ENCODE measurements around the gene SCUBE2.

Gene SCUBE2

DNA sequence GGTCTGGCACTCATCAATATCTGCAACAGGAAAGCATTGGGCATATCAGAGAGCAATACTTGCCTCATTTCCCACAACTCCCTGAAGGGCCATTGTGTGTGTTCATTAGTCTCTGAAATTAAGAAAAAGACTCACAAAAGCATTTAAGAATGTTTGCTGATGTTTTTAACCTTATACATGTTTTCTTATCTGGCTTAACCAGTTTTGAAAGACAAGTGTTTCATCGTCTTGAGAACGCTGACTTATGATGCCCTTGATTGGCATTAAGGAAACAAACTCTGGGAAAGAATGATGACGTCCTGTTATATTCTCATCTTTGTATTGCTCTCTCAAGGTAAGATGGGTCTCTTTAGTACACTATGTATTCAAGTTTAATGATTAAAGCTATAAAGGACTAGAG, 32.0 kb downstream of the SCUBE2 start:
- H3K9me3 ChIP-seq (ENCODE audit: insufficient read depth, low read depth, low read length) = no peaks in the 10 kb centered on the region
- no peak overlapping the region for H3K27ac ChIP-seq (ENCODE audit: low read depth, low read length)
- no peaks in the 10 kb centered on the region for H3K36me3 ChIP-seq (ENCODE audit: insufficient read depth, low read length)
- no peak overlapping the region for H3K4me3 ChIP-seq (ENCODE audit: low read length)
- H3K9ac ChIP-seq (ENCODE audit: low read depth, low read length) = no peak overlapping the region
- WGBS = 94% methylated on average over 3 of the region's 3 CpGs
- no peaks in the 10 kb centered on the region for H3K27me3 ChIP-seq (ENCODE audit: insufficient read depth, low read length)
- peaks cover 3% of the 10 kb centered on the region; the same call in 1 of the 2 replicates for H3K4me1 ChIP-seq (ENCODE audit: insufficient read depth, low read length)

DNA sequence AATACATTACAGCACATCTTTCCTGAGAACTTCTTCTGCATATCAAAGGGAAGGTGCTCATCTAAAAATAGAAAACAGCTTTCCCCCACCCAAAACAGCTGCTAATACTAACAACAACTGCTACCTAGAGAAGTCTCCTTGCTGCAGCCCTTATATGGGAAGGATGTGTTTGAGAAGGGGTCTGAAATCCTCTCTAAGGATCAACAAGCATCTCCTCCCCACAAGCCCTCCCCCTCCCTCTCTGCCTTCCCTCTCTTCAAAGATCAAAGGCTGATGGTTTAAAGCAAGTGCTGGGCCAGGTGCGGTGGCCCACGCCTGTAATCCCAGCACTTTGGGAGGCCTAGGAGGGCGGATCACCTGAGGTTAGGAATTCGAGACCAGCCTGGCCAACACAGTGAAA, 33.5 kb downstream of the SCUBE2 start:
- Histone ChIP-seq H3K4me3 (ENCODE audit: low read length) (no peak overlapping the region), H3K36me3 (ENCODE audit: insufficient read depth, low read length) (no peaks in the 10 kb centered on the region), H3K4me1 (ENCODE audit: insufficient read depth, low read length) (peaks cover 3% of the 10 kb centered on the region; the same call in 1 of the 2 replicates), H3K9me3 (ENCODE audit: insufficient read depth, low read depth, low read length) (no peaks in the 10 kb centered on the region), H3K27me3 (ENCODE audit: insufficient read depth, low read length) (no peaks in the 10 kb centered on the region), H3K27ac (ENCODE audit: low read depth, low read length) (no peak overlapping the region), H3K9ac (ENCODE audit: low read depth, low read length) (no peak overlapping the region)
- 84% methylated on average over 4 of the region's 4 CpGs for WGBS

DNA sequence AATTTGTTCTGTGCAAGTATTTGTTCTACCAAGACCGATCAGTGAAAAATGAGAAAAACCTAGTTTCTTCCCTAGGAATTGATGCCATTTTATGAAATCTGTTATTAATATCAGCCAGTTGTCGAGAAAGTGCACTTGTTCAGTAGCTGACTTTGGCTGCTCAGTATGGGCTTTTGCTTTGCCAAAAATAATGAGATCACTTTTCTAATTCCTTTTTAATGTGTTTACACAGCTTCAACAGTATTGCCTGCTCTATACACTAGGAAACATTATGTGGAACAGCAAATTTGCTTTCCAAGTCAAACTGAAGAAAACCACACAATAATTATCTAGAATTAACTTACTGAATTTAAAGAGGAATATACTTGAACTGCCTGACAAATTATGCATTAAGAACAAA, 34.4 kb downstream of the SCUBE2 start:
- Histone ChIP-seq H3K27me3 (ENCODE audit: insufficient read depth, low read length) (no peaks in the 10 kb centered on the region), H3K36me3 (ENCODE audit: insufficient read depth, low read length) (no peaks in the 10 kb centered on the region), H3K4me3 (ENCODE audit: low read length) (no peak overlapping the region), H3K27ac (ENCODE audit: low read depth, low read length) (no peak overlapping the region), H3K4me1 (ENCODE audit: insufficient read depth, low read length) (peaks cover 3% of the 10 kb centered on the region; the same call in 1 of the 2 replicates), H3K9ac (ENCODE audit: low read depth, low read length) (no peak overlapping the region), H3K9me3 (ENCODE audit: insufficient read depth, low read depth, low read length) (no peaks in the 10 kb centered on the region)
- WGBS = 98% methylated on average over 2 of the region's 2 CpGs

DNA sequence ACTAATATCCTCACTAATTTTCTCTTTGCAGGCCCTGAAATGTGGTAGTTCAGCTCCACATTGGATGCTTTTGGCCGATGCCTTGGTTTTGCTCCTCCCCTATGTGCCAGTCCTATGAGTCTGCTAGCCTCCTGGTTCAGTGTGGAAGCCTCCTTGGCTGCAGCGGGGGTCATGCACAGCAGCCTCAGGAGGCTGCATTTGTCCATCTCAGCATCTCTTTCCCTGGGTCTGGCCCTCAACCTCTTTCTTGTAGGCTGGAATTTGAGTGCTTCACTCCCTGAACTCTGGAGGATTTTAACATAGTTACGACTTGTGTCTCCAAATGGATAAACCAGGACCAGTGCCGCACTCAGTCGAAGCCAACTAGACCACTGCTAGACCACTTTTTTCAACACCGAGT, 34.9 kb downstream of the SCUBE2 start:
- H3K27me3 ChIP-seq (ENCODE audit: insufficient read depth, low read length) = no peaks in the 10 kb centered on the region
- no peak overlapping the region for H3K9ac ChIP-seq (ENCODE audit: low read depth, low read length)
- no peaks in the 10 kb centered on the region for H3K9me3 ChIP-seq (ENCODE audit: insufficient read depth, low read depth, low read length)
- 92% methylated on average over 6 of the region's 6 CpGs for WGBS
- H3K4me1 ChIP-seq (ENCODE audit: insufficient read depth, low read length) = peaks cover 3% of the 10 kb centered on the region; the same call in 1 of the 2 replicates
- H3K4me3 ChIP-seq (ENCODE audit: low read length) = no peak overlapping the region
- H3K36me3 ChIP-seq (ENCODE audit: insufficient read depth, low read length) = no peaks in the 10 kb centered on the region
- no peak overlapping the region for H3K27ac ChIP-seq (ENCODE audit: low read depth, low read length)

DNA sequence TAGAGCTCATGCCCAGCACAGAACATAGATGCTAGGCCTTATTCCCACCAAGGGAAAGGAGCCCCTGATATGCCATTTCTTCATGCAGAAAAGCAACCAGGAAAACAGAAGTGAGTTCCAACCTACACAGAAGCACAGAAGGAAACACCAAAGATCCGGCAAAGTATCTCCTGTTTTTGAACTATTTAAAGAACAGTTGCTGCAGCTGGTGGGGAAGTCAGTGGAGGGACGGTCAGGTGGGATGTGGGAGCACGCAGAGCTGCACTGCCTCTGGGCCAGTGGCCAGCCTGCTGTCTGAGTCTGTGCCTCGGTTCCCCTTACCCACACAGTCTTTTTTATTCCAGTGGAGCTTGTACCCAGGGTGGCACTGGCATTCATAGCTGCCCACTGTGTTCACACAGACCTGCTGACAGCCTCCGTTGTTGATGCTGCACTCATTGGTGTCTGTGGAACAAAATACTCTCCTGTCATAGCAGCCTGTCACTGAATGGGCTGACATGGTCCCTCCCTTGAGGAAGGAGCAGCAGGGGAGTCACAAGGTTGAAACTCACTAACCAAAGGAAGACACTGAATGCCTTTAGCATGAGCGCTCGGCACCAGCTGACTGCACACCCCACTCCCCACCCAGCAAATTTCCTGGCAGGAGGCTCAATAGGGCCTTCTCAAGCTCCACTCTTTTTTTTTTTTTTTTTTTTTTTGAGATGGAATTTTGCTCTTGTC, 37.9 kb downstream of the SCUBE2 start:
- Histone ChIP-seq H3K27me3 (ENCODE audit: insufficient read depth, low read length) (no peaks in the 10 kb centered on the region), H3K36me3 (ENCODE audit: insufficient read depth, low read length) (no peaks in the 10 kb centered on the region), H3K4me3 (ENCODE audit: low read length) (no peak overlapping the region), H3K4me1 (ENCODE audit: insufficient read depth, low read length) (peaks cover 3% of the 10 kb centered on the region; the same call in 1 of the 2 replicates), H3K27ac (ENCODE audit: low read depth, low read length) (no peak overlapping the region), H3K9ac (ENCODE audit: low read depth, low read length) (no peak overlapping the region), H3K9me3 (ENCODE audit: insufficient read depth, low read depth, low read length) (no peaks in the 10 kb centered on the region)
- 79% methylated on average over 7 of the region's 7 CpGs for WGBS

DNA sequence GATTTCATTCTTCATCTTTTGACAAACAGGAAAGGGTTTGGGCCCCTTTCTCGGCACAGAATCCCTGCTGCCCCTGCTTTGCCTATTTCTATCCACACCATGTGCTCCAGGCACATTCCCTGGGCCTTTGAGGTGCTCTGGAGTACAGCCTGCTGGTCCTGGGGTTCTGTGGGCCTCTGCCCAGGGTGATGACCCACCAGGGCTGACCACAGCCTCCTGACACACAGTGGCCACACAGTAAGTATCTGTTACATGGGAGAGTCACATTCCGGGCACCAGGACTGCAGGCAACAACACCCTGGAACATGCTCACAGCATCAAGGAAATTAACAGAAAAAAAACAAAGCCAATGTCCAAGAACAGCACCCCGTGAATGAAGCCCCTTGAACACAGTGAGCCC, 39.1 kb downstream of the SCUBE2 start:
- 93% methylated on average over 3 of the region's 3 CpGs for WGBS
- no peaks in the 10 kb centered on the region for H3K27me3 ChIP-seq (ENCODE audit: insufficient read depth, low read length)
- no peak overlapping the region for H3K9ac ChIP-seq (ENCODE audit: low read depth, low read length)
- no peaks in the 10 kb centered on the region for H3K9me3 ChIP-seq (ENCODE audit: insufficient read depth, low read depth, low read length)
- no peaks in the 10 kb centered on the region for H3K36me3 ChIP-seq (ENCODE audit: insufficient read depth, low read length)
- H3K4me1 ChIP-seq (ENCODE audit: insufficient read depth, low read length) = peaks cover 8% of the 10 kb centered on the region; the same call in 1 of the 2 replicates
- no peak overlapping the region for H3K27ac ChIP-seq (ENCODE audit: low read depth, low read length)
- H3K4me3 ChIP-seq (ENCODE audit: low read length) = no peak overlapping the region

DNA sequence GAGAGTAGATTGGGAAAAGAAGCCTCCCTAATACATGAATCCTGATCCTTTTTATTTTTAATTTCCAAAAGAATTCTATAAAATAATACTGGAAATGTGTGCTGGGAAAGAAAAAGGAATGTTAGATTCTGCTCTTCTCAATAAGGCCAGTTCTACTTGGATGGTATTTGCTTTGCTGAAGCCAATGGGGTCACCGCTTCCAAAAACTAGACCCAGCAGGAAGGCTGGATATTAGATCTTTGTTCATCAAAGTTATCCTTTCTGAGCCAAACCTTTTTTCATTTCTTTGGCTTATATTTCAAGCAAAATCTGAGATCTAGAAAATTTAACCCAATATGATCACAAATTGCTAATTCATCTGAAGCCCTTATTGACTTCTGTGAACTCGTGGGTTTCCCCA, 41.4 kb downstream of the SCUBE2 start:
- 96% methylated on average over 2 of the region's 2 CpGs for WGBS
- H3K27me3 ChIP-seq (ENCODE audit: insufficient read depth, low read length) = no peaks in the 10 kb centered on the region
- no peaks in the 10 kb centered on the region for H3K36me3 ChIP-seq (ENCODE audit: insufficient read depth, low read length)
- no peak overlapping the region for H3K4me3 ChIP-seq (ENCODE audit: low read length)
- no peak overlapping the region for H3K9ac ChIP-seq (ENCODE audit: low read depth, low read length)
- H3K27ac ChIP-seq (ENCODE audit: low read depth, low read length) = no peak overlapping the region
- H3K4me1 ChIP-seq (ENCODE audit: insufficient read depth, low read length) = peaks cover 17% of the 10 kb centered on the region
- H3K9me3 ChIP-seq (ENCODE audit: insufficient read depth, low read depth, low read length) = no peaks in the 10 kb centered on the region

DNA sequence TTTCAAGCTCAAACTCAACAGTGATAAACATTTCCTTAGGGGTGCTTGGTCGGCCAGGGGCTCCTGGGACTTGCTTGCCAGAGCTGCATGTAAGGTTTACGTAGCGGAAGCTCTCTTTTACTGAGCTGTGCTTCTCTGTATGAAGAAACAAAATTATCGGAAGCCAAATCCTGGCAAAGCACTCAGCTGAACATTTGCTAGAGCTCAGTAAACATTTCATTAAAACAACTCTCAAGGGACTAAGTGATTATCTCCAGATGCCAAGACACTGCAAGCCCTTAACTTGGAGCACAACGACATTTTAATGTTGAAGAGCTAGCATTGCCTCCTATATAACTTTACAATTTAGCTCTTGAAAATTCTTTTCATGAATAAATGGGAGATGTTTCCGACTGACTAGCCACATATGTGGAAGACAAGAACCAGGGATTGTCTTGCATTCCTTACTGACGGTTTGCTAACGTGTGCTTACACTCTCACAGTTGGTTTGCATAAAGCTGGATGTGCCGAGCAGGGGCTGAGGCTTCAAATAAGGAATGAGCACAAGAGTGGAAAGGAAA, 43.4 kb downstream of the SCUBE2 start:
- WGBS = 77% methylated on average over 9 of the region's 9 CpGs
- no peaks in the 10 kb centered on the region for H3K36me3 ChIP-seq (ENCODE audit: insufficient read depth, low read length)
- H3K4me1 ChIP-seq (ENCODE audit: insufficient read depth, low read length) = peaks cover 17% of the 10 kb centered on the region
- no peaks in the 10 kb centered on the region for H3K9me3 ChIP-seq (ENCODE audit: insufficient read depth, low read depth, low read length)
- H3K9ac ChIP-seq (ENCODE audit: low read depth, low read length) = no peak overlapping the region
- H3K27ac ChIP-seq (ENCODE audit: low read depth, low read length) = no peak overlapping the region
- no peaks in the 10 kb centered on the region for H3K27me3 ChIP-seq (ENCODE audit: insufficient read depth, low read length)
- H3K4me3 ChIP-seq (ENCODE audit: low read length) = no peak overlapping the region

DNA sequence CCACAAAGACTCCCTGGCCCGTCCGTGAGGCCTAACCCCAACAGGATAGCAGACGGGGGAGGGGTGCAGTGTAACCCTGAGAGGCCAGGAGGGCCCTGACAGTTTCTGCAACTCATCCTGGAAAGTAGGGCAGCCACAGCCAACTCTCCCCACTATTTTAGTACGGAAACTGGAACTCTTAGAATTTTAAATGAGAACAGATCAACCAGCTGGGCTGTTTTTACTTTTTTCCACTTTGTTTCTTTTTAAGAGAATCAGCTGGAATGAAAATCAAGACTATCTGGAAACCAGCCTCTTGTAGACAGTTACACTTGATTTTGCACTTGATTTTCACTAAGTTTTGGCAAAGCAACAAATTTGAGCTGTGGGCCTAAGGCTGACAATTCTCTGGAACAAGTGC, 44.9 kb downstream of the SCUBE2 start:
- 79% methylated on average over 4 of the region's 4 CpGs for WGBS
- Histone ChIP-seq H3K4me1 (ENCODE audit: insufficient read depth, low read length) (peaks cover 17% of the 10 kb centered on the region), H3K9ac (ENCODE audit: low read depth, low read length) (no peak overlapping the region), H3K36me3 (ENCODE audit: insufficient read depth, low read length) (no peaks in the 10 kb centered on the region), H3K27me3 (ENCODE audit: insufficient read depth, low read length) (no peaks in the 10 kb centered on the region), H3K9me3 (ENCODE audit: insufficient read depth, low read depth, low read length) (no peaks in the 10 kb centered on the region), H3K4me3 (ENCODE audit: low read length) (no peak overlapping the region), H3K27ac (ENCODE audit: low read depth, low read length) (no peak overlapping the region)

DNA sequence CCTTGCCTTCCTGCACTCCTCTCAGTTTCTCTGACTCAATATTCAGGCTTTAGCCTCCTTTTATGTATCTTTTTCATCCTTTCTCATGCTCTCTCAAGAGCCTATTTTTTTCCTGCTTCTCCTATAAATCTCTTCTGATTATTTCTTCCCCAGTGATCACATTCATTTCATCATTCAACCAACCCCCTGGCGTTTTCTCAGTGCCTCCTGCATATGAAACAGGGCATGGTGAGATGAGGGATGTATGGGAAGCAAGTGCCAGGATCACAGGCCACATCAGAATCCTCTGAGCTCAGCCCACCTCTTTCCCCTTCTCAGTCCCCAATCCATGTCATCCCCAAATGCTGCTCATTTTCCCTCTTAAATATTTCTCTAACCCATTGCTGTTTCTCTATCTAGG, 48.9 kb downstream of the SCUBE2 start:
- peaks cover 11% of the 10 kb centered on the region for H3K4me1 ChIP-seq (ENCODE audit: insufficient read depth, low read length)
- no peaks in the 10 kb centered on the region for H3K27me3 ChIP-seq (ENCODE audit: insufficient read depth, low read length)
- H3K4me3 ChIP-seq (ENCODE audit: low read length) = no peak overlapping the region
- H3K27ac ChIP-seq (ENCODE audit: low read depth, low read length) = no peak overlapping the region
- 50% methylated on average over 1 of the region's 1 CpG for WGBS
- no peak overlapping the region for H3K9ac ChIP-seq (ENCODE audit: low read depth, low read length)
- no peaks in the 10 kb centered on the region for H3K9me3 ChIP-seq (ENCODE audit: insufficient read depth, low read depth, low read length)
- H3K36me3 ChIP-seq (ENCODE audit: insufficient read depth, low read length) = no peaks in the 10 kb centered on the region

DNA sequence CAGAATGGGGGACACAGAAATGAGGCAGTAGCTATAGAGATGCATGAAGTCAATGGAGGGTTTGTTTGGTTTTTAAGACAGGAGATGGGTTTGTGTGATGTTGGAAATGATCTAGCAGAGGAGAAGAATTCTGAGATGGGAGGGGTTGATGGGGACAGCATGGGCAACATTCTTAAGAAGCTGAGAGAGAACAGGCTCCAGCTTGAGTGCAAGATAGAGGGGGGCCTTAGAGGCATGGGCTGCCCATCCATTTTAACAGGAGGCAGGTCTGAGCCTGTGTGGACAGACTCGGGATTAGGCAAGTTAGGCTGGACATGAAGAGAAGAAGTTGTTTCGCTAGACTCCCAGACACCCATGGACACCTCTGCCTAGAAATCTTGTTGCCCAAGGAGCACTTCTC, 49.7 kb downstream of the SCUBE2 start:
- Histone ChIP-seq H3K27ac (ENCODE audit: low read depth, low read length) (no peak overlapping the region), H3K4me3 (ENCODE audit: low read length) (no peak overlapping the region), H3K9me3 (ENCODE audit: insufficient read depth, low read depth, low read length) (no peaks in the 10 kb centered on the region), H3K4me1 (ENCODE audit: insufficient read depth, low read length) (peaks cover 11% of the 10 kb centered on the region), H3K9ac (ENCODE audit: low read depth, low read length) (no peak overlapping the region), H3K36me3 (ENCODE audit: insufficient read depth, low read length) (no peaks in the 10 kb centered on the region), H3K27me3 (ENCODE audit: insufficient read depth, low read length) (no peaks in the 10 kb centered on the region)
- WGBS = 95% methylated on average over 2 of the region's 2 CpGs

Data from HUES64 (cell line).